ENCODE data around the gene CDC42BPB. TPM values are rescaled to one million over a fixed set of nuclear protein-coding genes. Genes with fewer than 3 reads are reported as not detected.
A peak's percentile ranks its signal among the peaks of the same experiment; 100 is the strongest.

The CDC42BPB gene
- total RNA-seq, 1 experiment from 2014 or later, result 103 TPM

DNA sequence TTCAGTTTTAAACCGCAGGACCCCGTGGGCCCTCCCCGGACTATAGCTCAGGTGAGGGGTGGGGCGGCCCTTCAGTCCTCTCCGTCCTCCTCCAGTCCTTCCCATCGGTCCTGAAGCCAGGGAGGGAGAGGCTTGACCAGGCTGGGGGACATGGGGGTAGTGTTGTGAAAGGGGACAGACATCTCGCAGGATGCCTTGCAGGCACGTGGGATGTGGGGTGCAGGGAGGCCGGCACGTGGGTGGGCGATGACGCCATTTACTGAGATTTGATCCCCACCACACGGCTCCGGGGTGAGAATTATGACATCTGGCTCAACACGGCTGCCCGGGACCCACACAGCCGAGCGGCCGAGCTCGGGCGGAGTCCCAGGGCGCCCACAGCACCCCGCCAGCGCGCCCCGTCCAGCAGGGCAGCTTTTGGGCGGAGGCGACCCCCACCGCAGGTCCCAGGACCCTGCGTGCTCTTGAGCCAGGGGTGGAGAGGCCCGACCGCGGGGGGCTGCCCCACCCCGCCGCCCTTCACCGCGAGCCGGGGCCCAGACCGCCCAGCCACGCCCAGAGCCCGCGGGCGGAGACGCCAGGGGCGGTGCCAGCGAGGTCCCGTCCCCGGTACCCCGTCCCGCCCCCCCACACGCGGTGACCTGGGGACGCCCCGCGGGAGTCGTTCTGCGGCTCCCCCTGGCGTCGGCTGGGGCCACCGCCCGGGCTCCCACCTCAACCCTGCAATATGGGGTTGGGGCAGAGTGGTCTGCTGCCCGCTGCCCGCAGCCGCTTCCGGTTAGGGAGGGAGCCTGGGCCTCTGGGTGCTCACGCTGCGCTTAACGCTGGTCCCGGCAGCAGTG lies 33.9 kb upstream of the CDC42BPB start:
- no CpG with 5 or more reads among the region's 69 CpGs for WGBS (ENCODE audit: extremely low coverage, insufficient read length, low lambda C conversion rate)
- no peak overlapping the region for H4K8ac ChIP-seq (replicated peaks; ENCODE audit: insufficient read length, low read depth, low read length)
- H3K4me1 Mint-ChIP-seq, result peaks cover 9 to 25% of the 10 kb centered on the region in 2 experiments

More for the DNA sequence above, 33.9 kb upstream of the CDC42BPB start:
- Histone ChIP-seq H3K4ac (ENCODE audit: low read depth, low read length) (no peak overlapping the region), H3K9ac (ENCODE audit: extremely low read depth, insufficient read length, low read length) (no peak overlapping the region), H2BK12ac (ENCODE audit: insufficient read length, low read depth, low read length) (no peak overlapping the region), H3K14ac (ENCODE audit: insufficient read depth, low read length) (peak overlapping the region; percentile 12; the same call in 1 of the 2 replicates), H3K9me3 (ENCODE audit: control insufficient read depth, low read depth, low read length) (no peaks in the 10 kb centered on the region), H3K27ac (ENCODE audit: insufficient read length, low read depth, low read length) (no peak overlapping the region), H3T11ph (ENCODE audit: low read length) (no peak overlapping the region), H3K4me1 (ENCODE audit: insufficient read depth, low read length) (no peaks in the 10 kb centered on the region; the same call in 1 of the 2 replicates), H2BK5ac (ENCODE audit: insufficient read length, low read length) (no peak overlapping the region), H3K27me3 (ENCODE audit: insufficient read depth, low read length) (no peaks in the 10 kb centered on the region; the same call in 1 of the 2 replicates), H2AK5ac (ENCODE audit: insufficient read length, low read length) (no peak overlapping the region), H3K23ac (ENCODE audit: insufficient read length, low read depth, low read length) (no peak overlapping the region), H3K79me1 (ENCODE audit: insufficient read depth, low read depth, low read length, poor library complexity, severe bottlenecking) (no peaks in the 10 kb centered on the region), H3K56ac (ENCODE audit: insufficient read length, low read depth, low read length) (no peak overlapping the region), H4K91ac (ENCODE audit: insufficient read length, low read depth, low read length) (no peak overlapping the region), H3K79me2 (ENCODE audit: insufficient read depth, low read length) (no peaks in the 10 kb centered on the region), H2BK20ac (ENCODE audit: low read depth, low read length, poor library complexity, severe bottlenecking) (no peak overlapping the region), H2AFZ (ENCODE audit: low read length) (no peak overlapping the region), H4K20me1 (ENCODE audit: control insufficient read depth, insufficient read depth, insufficient read length) (no peaks in the 10 kb centered on the region), H4K5ac (ENCODE audit: insufficient read length, low read depth, low read length) (no peak overlapping the region), H2BK120ac (ENCODE audit: low read depth, low read length, poor library complexity, severe bottlenecking) (no peak overlapping the region), H3K23me2 (ENCODE audit: insufficient read length, low read depth, low read length, poor library complexity, severe bottlenecking) (peaks cover 4% of the 10 kb centered on the region), H3K18ac (ENCODE audit: insufficient read length, low read depth, low read length) (no peak overlapping the region), H2BK15ac (ENCODE audit: low read depth, low read length) (no peak overlapping the region), H3K4me2 (ENCODE audit: insufficient read depth, insufficient read length, low read length) (peak overlapping the region; percentile 45)
- no peaks in the 10 kb centered on the region for H3K9me3 Mint-ChIP-seq
- H3K4me3 Mint-ChIP-seq, result peak overlapping the region; percentile 56 to 73
- peaks cover 8% of the 10 kb centered on the region for H3K27me3 Mint-ChIP-seq (ENCODE audit: low read depth)
- H3K27ac Mint-ChIP-seq, result no peak overlapping the region; a peak in 1 of 7 replicates
- TF ChIP-seq, protein P1, sequence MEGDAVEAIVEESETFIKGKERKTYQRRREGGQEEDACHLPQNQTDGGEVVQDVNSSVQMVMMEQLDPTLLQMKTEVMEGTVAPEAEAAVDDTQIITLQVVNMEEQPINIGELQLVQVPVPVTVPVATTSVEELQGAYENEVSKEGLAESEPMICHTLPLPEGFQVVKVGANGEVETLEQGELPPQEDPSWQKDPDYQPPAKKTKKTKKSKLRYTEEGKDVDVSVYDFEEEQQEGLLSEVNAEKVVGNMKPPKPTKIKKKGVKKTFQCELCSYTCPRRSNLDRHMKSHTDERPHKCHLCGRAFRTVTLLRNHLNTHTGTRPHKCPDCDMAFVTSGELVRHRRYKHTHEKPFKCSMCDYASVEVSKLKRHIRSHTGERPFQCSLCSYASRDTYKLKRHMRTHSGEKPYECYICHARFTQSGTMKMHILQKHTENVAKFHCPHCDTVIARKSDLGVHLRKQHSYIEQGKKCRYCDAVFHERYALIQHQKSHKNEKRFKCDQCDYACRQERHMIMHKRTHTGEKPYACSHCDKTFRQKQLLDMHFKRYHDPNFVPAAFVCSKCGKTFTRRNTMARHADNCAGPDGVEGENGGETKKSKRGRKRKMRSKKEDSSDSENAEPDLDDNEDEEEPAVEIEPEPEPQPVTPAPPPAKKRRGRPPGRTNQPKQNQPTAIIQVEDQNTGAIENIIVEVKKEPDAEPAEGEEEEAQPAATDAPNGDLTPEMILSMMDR (conservative IDR thresholded peaks at IDR 0.05), result peak; percentile 60; the same call in 2 of the 3 replicates
- H3K36me3 Mint-ChIP-seq (ENCODE audit: insufficient read depth in 1 of 3, low read depth in 3 of 3), result no peaks in the 10 kb centered on the region
- peak; percentile 75 for DNase-seq

All from H9 (cell line).